GM18498 (cell line): ENCODE data around the gene PTTG1.
A peak's percentile ranks its signal among the peaks of the same experiment; 100 is the strongest.

Source experiments
- ATAC-seq: cut with Tn5 transposase; IDR thresholded peaks from one replicate; pipeline ENCODE4 v1.9.1; 2021; ENCODE audit warnings: mild to moderate bottlenecking, moderate library complexity; ENCODE audit not compliant: unreplicated experiment

PTTG1 gene

DNA sequence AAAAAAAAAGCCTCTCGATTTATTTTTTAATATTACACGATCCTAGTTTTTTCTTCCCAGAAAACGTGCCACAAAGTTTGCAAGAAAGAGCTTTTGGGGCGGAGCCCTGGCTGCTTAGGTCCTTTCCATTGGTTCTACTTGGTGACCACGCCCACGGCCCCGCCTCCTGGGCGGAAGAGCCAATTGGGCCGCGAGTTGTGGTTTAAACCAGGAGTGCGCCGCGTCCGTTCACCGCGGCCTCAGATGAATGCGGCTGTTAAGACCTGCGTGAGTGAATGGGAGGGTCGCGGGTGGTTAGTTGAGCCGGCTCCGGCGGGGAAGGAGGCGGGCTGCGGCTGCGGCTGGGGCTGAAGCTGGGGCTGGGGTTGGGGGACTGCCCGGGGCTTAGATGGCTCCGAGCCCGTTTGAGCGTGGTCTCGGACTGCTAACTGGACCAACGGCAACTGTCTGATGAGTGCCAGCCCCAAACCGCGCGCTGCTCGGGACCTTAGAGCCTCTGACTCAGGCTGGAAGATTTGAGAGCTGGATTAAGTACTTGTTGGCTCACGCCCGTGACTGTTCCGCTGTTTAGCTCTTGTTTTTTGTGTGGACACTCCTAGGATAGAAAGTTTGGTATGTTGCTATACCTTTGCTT lies at the start of gene PTTG1:
PTTG1 (plus strand) TSS at position 231 of the 634 bp plus-strand sequence. CDS start 458 bp downstream, outside the sequence.
- ATAC-seq: peak; percentile 67

DNA sequence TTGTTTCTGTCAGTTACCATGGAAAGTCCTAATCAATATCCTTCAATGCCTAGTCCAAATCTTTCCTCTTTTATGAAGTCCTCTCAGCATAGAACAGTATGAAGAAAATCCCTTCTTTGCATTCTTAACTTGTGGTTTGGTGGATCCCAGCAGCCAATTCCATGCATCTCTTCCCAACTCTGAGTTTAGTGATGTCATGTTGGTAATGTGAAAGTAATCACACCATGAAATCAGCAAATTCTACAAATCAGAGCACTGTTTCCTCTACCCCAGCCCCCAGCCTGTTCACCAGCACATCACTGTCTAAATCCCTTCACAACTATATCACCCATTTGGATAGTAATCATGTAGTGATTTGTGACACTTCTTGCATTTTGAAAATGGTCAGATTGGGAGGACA lies 46.5 kb upstream of the PTTG1 start:
- no peak for ATAC-seq

DNA sequence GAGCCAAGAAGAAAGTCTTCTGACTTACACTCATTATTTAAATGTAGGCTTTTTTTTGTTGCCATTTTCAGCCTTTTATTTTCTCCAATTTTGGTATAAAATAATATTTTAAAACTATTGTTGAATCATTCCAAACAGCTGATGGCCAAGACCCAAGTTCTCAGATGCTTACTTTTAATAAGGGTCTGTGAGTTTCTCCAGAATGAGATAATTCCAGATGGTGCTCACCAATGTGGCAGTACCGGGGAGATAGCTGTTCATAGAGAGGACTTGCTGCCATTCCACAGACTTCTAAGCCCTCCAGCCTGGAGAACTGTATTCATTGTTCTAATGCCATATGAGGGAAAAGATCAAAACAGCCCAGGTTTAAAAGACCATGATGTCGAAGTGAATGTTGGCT lies 46.0 kb upstream of the PTTG1 start:
- ATAC-seq: no peak

DNA sequence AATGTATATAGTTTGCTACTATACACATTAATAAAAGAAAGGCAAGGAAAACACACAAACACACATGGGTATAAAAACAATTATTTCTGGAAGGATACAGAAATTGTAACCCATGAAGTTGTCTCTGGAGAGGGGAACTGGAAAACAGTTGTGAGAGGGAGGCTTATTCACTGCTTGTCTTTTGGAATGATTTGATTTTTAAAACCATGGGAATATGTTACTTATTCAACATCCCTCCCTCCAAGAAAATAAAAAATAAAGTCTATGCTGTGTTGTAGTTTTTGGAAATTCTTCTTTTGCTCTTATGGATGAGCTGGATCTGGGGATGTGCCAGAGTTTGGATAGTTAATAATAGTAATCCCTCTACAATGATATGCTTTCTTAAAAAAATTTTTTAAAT lies 45.2 kb upstream of the PTTG1 start:
- no peak for ATAC-seq

DNA sequence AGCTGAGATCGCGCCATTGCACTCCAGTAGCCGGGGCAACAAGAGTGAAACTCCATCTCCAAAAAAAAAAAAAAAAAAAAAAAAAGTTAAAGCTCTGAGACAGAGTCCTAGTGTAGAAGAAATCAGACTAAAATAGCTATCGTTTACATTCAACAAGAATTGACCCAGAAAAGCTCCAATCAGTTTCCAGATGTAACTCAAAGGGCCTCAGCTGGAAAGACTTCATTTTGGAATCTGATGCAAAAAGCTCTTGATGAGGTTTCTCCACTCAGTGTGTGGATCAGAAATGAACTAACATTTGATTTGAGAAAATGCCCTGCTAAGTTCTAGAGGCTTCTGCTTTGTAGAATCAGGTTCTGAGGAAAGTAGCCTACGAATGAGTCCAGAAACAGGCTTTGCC lies 44.0 kb upstream of the PTTG1 start:
- no peak for ATAC-seq

DNA sequence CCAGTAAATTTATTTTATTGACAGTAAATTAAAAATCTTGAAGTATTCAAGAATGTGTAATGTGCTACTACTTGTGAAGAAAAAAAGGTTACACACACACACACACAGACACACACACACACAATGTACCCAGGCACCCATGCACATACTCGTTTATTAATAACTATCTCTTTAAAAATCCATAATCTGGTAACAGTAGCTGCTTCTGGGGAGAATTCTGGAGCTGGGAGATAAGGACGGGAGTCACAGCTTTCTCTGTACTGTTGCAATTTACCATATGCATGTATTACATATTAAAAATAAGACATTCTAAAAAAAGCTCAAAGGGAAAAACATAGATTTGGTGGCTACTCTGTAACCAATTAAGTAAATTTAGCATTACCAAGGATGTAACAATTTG lies 43.3 kb upstream of the PTTG1 start:
- ATAC-seq: no peak

DNA sequence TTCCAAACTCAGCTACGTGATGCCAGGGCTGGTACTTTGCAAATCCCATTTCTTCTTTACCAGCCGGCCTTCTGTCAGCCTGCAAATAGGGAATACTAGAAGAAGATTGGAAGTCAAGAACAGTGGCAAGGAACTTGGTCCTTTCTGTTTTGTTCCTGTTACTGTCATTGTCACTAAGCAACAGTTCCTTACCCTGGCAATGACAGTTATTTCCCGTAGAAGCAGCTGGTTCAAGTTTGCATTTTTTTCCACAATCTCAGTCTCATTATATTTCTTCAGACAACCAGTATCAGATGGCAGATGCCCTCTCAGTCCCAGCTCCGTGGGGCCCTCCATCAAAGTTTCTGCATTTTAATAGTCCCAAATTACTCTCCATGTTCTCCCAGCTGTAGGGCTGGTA lies 42.1 kb upstream of the PTTG1 start:
- ATAC-seq: no peak

DNA sequence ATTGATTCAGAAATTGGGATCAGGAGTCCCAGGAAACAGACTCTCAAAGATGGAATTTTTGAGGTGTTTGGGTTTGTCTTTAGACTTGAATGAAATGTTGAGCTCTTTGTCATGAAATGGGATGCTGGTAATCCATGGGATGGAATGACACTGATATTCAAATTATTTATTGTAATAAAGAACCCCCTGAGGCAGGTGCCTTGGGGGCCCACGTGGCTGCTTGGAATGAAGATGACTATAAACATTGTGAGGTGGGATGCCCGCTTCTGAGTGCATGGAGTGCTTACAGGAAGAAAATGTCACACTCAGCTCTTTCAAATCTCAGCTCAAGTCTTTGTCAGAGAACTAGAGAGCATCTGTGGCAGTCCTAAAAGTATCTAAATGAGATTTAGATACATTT lies 41.6 kb upstream of the PTTG1 start:
- no peak for ATAC-seq

DNA sequence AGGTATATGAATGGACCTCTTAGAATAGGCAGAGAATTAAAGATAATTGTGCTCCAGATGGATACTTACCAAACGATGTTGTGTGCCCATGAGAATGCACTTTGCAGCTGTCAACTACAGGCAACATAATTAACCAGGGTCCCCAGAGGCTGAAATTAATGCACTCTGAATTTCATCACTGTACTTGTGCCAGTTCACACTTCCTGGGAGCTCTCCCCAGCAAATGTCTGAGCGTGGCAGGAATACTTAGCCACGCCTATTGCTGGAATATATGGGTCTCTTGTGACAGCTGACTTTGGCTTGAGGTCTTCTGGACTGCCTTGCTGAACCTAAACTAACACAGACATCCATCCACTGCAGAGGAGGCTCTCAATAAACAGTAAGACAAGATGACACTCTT lies 39.3 kb upstream of the PTTG1 start:
- no peak for ATAC-seq

DNA sequence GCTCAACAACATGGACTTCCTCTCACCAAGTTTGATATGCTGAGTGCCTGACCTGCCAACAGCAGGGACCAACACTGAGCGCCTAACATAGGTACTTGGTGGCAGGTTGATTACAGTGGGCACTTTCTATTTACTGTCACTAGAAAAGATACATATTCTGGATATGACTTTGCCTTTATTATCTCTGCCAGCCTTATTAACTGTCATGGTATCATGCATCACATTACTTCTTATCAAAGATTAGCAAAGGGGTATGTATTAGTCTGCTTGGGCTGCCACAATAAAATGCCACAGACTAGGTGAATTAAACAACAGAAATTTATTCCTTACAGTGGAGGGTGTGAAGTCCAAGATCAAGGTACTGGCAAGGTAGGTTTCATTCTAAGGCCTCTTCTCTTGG lies 37.0 kb upstream of the PTTG1 start:
- no peak for ATAC-seq

DNA sequence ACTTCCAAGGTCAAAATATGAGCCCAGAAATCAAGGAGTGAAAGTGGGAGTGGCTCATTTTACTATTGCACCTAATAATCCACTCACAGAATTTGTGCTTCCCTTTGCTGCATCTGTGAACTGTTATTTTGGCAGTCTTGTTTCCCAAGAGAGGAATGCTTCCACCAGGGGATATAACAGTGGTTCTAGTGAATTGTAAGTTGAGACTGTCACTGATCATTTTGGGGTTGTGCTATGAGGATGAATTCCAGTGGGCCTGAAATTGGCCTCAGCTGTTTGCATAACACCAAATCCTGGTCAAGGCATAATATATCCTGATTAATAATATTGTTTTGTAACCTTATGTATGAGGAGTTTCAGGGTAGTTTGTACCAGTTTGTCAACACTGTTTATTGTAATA lies 36.2 kb upstream of the PTTG1 start:
- no peak for ATAC-seq

DNA sequence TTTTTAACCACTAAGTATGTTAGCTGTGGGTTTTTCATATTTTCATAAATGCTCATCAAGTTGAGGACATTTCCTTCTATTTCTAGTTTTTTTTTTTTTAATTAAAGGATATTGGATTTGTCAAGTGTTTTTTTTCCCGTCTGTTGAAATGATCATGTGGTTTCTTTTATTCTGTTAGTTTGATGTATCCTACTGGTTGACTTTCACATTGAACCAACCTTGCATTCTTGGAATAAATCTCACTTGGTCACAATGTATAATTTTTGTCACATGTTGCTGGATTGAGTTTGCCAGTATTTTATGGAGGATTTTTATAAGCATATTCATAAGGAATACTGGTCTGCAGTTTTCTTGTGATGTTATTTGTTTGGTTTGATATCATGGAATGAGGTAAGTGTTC lies 34.2 kb upstream of the PTTG1 start:
- no peak for ATAC-seq

DNA sequence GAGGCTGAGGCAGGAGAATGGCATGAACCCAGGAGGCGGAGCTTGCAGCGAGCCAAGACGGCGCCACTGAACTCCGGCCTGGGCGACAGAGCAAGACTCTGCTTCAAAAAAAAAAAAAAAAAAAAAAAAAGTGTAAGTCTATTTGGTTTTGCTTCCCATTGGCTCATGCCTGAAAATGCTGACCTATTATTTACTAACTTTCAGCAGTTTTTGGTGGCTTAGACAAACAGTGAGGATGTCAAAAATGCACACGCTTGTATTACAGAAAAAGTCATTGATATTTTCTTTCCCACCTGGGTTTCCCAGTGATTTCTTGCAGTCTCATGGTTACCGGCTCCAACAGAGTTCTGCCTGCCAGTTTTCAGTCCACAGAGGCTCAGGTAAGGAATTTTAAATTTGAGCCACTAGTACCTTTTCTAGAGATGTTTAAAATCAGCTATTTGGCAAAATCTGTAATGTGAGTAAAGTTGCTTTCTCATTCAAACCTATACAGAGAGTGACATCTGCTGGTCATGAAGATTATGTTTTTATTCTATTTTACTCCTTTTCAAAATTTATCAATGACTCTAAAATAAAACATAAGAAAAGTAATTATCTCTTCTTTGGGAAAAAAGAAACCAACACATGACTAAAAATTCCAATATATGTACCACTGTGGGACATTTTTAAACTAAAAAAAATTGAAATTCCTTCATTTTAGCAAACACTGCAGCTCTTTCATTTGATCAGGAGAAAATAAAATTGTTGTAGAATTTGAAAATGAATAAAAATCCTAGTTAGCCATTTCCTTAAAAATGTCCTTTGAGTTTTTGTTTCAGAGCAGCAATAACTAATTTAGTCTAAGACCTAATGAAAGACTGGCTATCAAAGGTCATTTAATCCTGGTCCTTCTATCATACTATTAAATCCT lies 30.6 kb upstream of the PTTG1 start:
- ATAC-seq: peak; percentile 56

DNA sequence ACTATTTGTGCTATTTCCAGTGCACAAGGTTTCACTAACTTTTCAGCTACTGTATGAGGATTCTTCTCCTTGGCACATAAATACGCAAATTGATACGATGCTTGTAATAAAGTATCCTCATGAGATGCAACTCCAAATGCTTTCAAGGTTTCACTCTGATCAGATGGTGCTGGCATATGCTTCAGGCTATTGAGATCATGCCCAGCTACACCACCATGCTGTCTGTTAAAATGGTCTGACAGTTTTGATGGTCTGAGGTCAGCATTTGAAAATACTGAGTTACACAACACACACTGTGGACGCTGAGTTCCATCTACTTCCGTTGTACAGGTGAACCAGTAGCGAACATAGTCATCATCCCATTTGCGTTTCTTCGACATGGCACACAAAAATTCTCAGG lies 26.5 kb upstream of the PTTG1 start:
- ATAC-seq: no peak

DNA sequence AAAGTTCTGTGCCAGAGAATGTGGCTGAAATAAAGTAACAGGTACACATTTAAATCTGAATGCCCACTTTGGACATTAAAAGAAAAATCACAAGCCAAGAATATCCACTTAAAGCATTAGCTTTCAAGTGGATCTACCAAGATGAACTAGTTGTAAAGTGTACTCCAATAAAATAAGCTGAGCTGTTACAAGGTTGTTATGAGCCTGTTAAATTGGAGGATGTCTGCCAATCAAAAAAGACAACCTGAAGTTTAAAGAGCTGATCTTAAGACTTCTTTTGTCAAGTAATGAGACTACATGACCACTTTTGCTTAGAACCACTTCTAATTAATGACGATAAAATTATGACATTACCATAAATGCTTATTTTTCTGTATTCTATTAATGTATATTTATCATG lies 24.2 kb upstream of the PTTG1 start:
- no peak for ATAC-seq

DNA sequence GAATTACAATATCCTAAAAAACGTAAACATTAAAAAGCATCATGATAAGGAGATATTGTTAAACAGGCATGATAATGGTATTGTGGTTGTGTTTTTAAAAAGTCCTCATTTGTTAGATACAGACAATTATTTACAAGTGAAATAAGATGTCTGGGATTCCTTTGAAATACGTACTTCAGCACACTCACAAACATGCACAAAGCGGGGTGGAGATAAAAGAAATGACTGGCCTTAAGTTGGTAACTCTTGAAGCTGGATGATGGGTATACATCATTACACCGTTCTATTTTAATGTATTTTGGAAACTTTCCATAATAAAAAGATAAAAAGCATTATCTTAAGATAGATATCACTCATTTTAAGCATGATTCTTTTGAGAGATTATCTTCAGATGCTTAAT lies 22.8 kb upstream of the PTTG1 start:
- ATAC-seq: no peak

DNA sequence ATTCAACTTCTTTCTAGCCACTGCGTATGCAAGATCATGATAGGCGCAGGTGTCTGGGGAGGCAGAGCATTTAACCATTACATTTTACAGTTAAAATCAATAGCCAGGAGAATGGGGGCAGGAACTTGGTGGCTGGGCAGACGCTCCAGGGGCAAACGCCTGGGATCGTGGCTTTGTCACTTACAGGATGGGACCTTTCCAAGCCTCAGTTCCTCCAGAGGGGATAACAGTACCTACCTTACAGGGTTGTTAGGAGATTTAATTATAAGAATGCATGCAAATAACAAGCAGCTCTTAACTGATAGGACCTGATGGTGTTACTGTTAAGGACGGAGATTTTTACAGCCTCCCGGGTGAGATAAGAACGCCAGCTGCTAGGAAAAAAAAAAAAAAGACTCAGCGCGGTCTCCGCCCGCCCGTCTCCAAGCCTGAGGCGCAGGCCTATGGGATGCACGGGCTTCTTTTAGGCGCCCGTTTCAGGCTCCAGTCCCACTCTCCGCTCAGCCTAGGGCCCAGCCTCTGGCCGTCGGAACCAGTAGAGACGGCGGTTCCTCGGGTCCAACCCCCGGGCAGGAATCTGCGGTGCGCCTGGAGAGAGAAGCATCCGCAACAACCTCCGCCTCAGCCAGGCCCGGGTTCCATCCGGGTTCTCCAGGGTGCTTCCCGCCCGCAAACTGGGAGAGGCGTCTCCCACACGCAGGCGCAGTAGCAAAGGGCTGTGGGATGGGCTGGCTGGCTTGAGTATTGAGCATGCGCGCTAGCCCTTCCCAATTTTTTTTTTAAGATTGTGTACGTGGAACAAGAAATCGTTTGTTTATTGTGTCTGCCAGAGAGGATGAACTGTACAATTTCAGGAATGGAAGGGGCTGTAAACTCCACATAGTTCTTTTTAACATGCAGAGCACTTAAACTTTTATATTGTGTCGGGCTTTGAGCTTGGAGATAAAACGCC lies 22.0 kb upstream of the PTTG1 start, which contains the start of gene FAM200C:
FAM200C (minus strand) TSS at position 653 of the 952 bp plus-strand sequence. CDS start 4,564 bp downstream, outside the sequence.
- ATAC-seq: peak; percentile 83

DNA sequence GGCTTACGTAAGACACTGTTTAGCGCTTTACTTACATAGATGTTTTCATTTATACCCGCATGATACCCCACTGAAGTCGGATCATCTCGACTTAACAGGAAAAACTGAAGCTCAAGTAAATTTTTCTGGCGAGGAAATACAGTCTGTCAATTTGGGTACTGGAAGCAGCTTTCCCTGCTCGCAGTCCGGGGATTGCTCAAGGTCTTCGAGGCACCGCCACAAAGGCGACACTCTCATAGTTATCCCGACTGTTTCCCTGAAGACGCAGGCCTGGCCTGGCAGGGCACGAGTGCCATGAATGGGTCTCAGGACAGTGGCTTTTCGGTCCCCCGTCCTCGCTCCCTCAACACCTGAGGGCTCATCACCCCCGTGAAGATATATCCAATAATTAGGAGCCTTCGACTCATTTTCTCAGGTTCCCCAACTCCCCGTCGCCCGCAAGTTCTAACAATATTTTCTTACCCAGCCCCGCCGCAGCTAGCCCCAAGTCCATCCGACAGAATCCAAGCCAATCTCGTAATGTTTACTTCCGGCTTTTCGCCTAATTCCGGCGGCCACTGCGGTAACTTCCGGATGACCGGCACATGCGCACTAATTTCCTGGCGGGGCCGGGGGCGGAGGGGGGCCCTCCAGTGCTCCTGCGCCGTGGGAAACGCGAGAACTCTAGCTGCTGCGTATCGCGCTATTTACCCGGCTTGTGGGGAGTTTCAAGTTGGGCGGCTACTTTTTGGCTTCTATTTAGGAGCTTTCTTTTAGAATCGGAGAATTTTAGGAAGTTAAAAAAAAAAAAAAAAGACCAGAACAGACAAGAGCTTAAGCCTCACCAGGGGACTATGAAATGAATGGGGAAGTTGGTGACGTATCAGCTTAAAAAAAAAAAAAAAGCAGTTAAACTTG lies 2.8 kb upstream of the PTTG1 start, which contains the start of gene SLU7:
SLU7 (minus strand) TSS at position 521 of the 897 bp plus-strand sequence. CDS start 3,787 bp downstream, outside the sequence.
- peak; percentile 75 for ATAC-seq

DNA sequence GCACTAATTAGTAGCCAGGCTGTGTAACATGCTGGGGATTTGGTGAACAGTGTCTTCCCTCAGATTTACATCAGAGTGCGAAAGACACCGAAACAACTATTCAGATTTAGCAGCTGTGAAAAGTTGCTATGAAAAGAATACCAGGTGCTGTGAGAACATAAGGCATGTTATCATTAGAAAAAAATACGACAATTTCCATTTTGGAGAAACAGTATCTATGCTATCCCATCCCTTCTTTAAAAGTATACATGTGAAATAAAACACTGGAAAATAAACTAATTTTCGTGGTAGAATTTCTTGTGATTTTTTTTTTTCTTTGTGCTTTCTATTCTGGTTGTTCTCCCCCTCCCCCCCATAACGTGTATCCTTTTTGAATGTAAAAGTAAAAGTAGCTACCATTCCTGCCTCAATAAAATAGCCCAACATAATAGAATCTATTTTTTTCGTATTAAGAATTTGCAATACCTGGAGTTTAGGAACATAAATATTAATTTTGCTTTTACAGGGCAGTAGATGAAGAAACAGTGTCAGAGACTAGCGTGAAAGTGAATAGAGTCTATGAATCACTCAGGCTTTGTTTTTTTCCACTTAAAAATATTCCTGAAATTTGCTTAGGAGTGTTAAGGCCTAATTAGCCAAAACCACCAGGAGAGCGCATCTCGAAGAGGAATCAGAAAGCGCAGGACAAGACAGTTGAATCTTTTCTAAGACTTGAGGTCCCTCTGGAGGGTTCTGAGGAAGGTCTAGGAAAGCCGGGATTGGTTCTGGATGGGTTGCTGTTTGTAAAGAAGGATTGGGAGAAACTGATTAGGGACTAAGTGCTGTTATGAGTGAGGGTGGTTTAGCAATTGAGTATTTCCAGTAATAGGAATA lies 2.0 kb upstream of the PTTG1 start:
- no peak for ATAC-seq
